Breast epithelium (tissue), 3 donors: ENCODE results near the gene ELMO1.

Source experiments
- POLR2A ChIP-seq: fragments of 450-650 bp; IDR thresholded peaks from one replicate; pipeline ENCODE4 v1.6.1; 2016; ENCODE audit warnings: antibody characterized with exemption, mild to moderate bottlenecking, moderate library complexity
- TF ChIP-seq, protein P1 (sequence below), 3 donors: fragments of 450-650 bp; IDR thresholded peaks; one replicate each; pipeline ENCODE4 v1.5.1; 2016 to 2017; ENCODE audit warnings: antibody characterized with exemption in 3 of 3, mild to moderate bottlenecking in 3 of 3, moderate library complexity in 3 of 3

GRCh38 chr7:36985316-36985715 lies 463.3 kb downstream of the ELMO1 start:
- TF ChIP-seq, protein P1, sequence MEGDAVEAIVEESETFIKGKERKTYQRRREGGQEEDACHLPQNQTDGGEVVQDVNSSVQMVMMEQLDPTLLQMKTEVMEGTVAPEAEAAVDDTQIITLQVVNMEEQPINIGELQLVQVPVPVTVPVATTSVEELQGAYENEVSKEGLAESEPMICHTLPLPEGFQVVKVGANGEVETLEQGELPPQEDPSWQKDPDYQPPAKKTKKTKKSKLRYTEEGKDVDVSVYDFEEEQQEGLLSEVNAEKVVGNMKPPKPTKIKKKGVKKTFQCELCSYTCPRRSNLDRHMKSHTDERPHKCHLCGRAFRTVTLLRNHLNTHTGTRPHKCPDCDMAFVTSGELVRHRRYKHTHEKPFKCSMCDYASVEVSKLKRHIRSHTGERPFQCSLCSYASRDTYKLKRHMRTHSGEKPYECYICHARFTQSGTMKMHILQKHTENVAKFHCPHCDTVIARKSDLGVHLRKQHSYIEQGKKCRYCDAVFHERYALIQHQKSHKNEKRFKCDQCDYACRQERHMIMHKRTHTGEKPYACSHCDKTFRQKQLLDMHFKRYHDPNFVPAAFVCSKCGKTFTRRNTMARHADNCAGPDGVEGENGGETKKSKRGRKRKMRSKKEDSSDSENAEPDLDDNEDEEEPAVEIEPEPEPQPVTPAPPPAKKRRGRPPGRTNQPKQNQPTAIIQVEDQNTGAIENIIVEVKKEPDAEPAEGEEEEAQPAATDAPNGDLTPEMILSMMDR (IDR thresholded peaks at IDR 0.05) = no peak
- TF ChIP-seq POLR2A = no peak
